CD8-positive, alpha-beta memory T cell (primary cell): Measurements from ENCODE around the gene SNX9. TPM values are rescaled to one million over a fixed set of nuclear protein-coding genes. Genes with fewer than 3 reads are reported as not detected.
A peak's percentile ranks its signal among the peaks of the same experiment; 100 is the strongest.

Experiments used
- CTCF ChIA-PET: fragments of 350-600 bp; sonication (Branson Sonifier 250); formaldehyde crosslinking; loops from one replicate; lab custom pipeline; 2021; ENCODE audit warnings: antibody characterized with exemption; lab: Charles Lee
- POLR2A ChIA-PET: fragments of 350-600 bp; sonication (Branson Sonifier 250); formaldehyde crosslinking; loops from one replicate; lab custom pipeline; 2021; ENCODE audit warnings: antibody characterized with exemption; lab: Charles Lee
- DNase-seq, 5 donors: peaks; one replicate each; pipeline versions ENCODE4 v3.0.0 to v3.0.0-alpha.2; 2020 to 2022; ENCODE audit warnings: mixed read lengths in 1 of 5
- H3K27ac ChIP-seq: one replicate; pipeline ENCODE4 v1.7.0; 2013; ENCODE audit warnings: low read depth, mild to moderate bottlenecking, low read length, moderate library complexity
- H3K27me3 ChIP-seq: 2 replicates; pipeline ENCODE4 v1.7.0; 2013; ENCODE audit warnings: low read length, mild to moderate bottlenecking; ENCODE audit not compliant: insufficient read depth, poor library complexity, severe bottlenecking
- H3K36me3 ChIP-seq: 2 replicates; pipeline ENCODE4 v1.7.0; 2013; ENCODE audit warnings: mild to moderate bottlenecking, low read length, moderate library complexity; ENCODE audit not compliant: insufficient read depth
- H3K4me1 ChIP-seq: 2 replicates; pipeline ENCODE4 v1.7.0; 2013; ENCODE audit warnings: mild to moderate bottlenecking, low read length, moderate library complexity; ENCODE audit not compliant: insufficient read depth
- H3K4me3 ChIP-seq: 2 replicates; pipeline ENCODE4 v1.7.0; 2013; ENCODE audit warnings: mild to moderate bottlenecking, low read length
- H3K9me3 ChIP-seq: 2 replicates; pipeline ENCODE4 v1.7.0; 2013; ENCODE audit warnings: mild to moderate bottlenecking, low read length
- H3K27ac Mint-ChIP-seq, 8 donors: one replicate each; pipeline ENCODE4 v1.8.0; 2020 to 2021; ENCODE audit warnings: mixed read lengths in 8 of 8, mild to moderate bottlenecking in 6 of 8, inconsistent platforms in 3 of 8, moderate library complexity in 3 of 8
- H3K27me3 Mint-ChIP-seq, 2 donors: one replicate each; pipeline ENCODE4 v1.8.0; 2020 to 2021; ENCODE audit warnings: mixed read lengths in 2 of 2, mild to moderate bottlenecking in 1 of 2, moderate library complexity in 1 of 2
- H3K36me3 Mint-ChIP-seq, 3 donors: one replicate each; pipeline ENCODE4 v1.8.0; 2020 to 2021; ENCODE audit warnings: mixed read lengths in 3 of 3, inconsistent platforms in 1 of 3, mild to moderate bottlenecking in 1 of 3
- H3K4me1 Mint-ChIP-seq, 3 donors: one replicate each; pipeline ENCODE4 v1.8.0; 2020 to 2021; ENCODE audit warnings: mixed read lengths in 3 of 3, inconsistent platforms in 1 of 3, mild to moderate bottlenecking in 1 of 3
- H3K4me3 Mint-ChIP-seq, 7 donors: one replicate each; pipeline ENCODE4 v1.8.0; 2020 to 2021; ENCODE audit warnings: mixed read lengths in 7 of 7, mild to moderate bottlenecking in 6 of 7, moderate library complexity in 4 of 7, inconsistent platforms in 2 of 7
- H3K9me3 Mint-ChIP-seq, 5 donors: one replicate each; pipeline ENCODE4 v1.8.0; 2020 to 2022; ENCODE audit warnings: mixed read lengths in 5 of 5, mild to moderate bottlenecking in 3 of 5, moderate library complexity in 2 of 5, inconsistent platforms in 1 of 5
- polyA plus RNA-seq: library from polyadenylated mRNA; unstranded; fragments of 300-500 nt; fragmentation: Illumina TruSeq; gene quantifications from one replicate; pipeline ENCODE4 v1.2.3, GENCODE V29; 2021
- total RNA-seq, 2 experiments: library from RNA; stranded (reverse); gene quantifications; one replicate each; pipeline ENCODE4 v1.2.3, GENCODE V29; 2021

SNX9 gene
- total and polyA plus RNA-seq, 3 experiments from 2014 or later: 11.9 to 60.5 (median 60.3) TPM

GRCh38 chr6:157988700-157989063, 165.6 kb downstream of the SNX9 start:
- Histone ChIP-seq H3K9me3 (no peaks in the 10 kb centered on the region), H3K27ac (no peak overlapping the region), H3K27me3 (no peaks in the 10 kb centered on the region), H3K4me1 (peaks cover 48% of the 10 kb centered on the region), H3K36me3 (no peaks in the 10 kb centered on the region), H3K4me3 (no peak overlapping the region)
- Mint-ChIP-seq H3K27ac (peak overlapping the region in 1 of 8 donors; percentile 27), H3K4me3 (no peak overlapping the region), H3K9me3 (no peaks in the 10 kb centered on the region), H3K27me3 (no peaks in the 10 kb centered on the region), H3K4me1 (peaks cover 32 to 52% (median 48%) of the 10 kb centered on the region in 3 donors), H3K36me3 (peaks cover 0 to 2% (median 0%) of the 10 kb centered on the region in 3 donors)
- POLR2A ChIA-PET: interaction anchor here (0.6 kb wide), 1 partner anchor 83 kb away, joined by 3 read pairs; no protein-coding TSS in a partner anchor
- CTCF ChIA-PET: interaction anchor here (1.4 kb wide), 1 partner anchor 38 kb away, joined by 4 read pairs; no protein-coding TSS in a partner anchor
- no peak for DNase-seq

- Mint-ChIP-seq H3K9me3 (no peaks in the 10 kb centered on the region), H3K27me3 (no peaks in the 10 kb centered on the region), H3K36me3 (peaks cover 0 to 4% (median 0%) of the 10 kb centered on the region in 3 donors), H3K27ac (peak overlapping the region in 5 of 8 donors; percentile 12 to 88 (median 74)), H3K4me1 (peaks cover 26 to 47% (median 45%) of the 10 kb centered on the region in 3 donors), H3K4me3 (no peak overlapping the region)
- Histone ChIP-seq H3K36me3 (no peaks in the 10 kb centered on the region), H3K4me3 (peak overlapping the region; percentile 40), H3K9me3 (no peaks in the 10 kb centered on the region), H3K4me1 (peaks cover 47% of the 10 kb centered on the region), H3K27me3 (no peaks in the 10 kb centered on the region), H3K27ac (no peak overlapping the region)
- POLR2A ChIA-PET: no interaction called here
- CTCF ChIA-PET: interaction anchor here (1.0 kb wide), 2 partner anchors 14 to 36 kb away, joined by 3 to 5 read pairs; no protein-coding TSS in a partner anchor
- DNase-seq: no peak
Measured at GRCh38 chr6:157989541-157990289, 166.7 kb downstream of the SNX9 start.

- CTCF ChIA-PET: interaction anchor here (1.0 kb wide), 2 partner anchors 14 to 35 kb away, joined by 3 to 5 read pairs; no protein-coding TSS in a partner anchor
- H3K27ac Mint-ChIP-seq: peak overlapping the region in 7 of 8 donors; percentile 8 to 91 (median 83)
- POLR2A ChIA-PET: no interaction called here
- DNase-seq: peak in 2 of 5 donors; percentile 14 to 55
- Histone ChIP-seq H3K36me3 (no peaks in the 10 kb centered on the region), H3K27me3 (no peaks in the 10 kb centered on the region), H3K4me3 (peak overlapping the region; percentile 40), H3K4me1 (peaks cover 39% of the 10 kb centered on the region), H3K9me3 (no peaks in the 10 kb centered on the region), H3K27ac (no peak overlapping the region)
- peaks cover 18 to 42% (median 41%) of the 10 kb centered on the region in 3 donors for H3K4me1 Mint-ChIP-seq
- peak overlapping the region in 5 of 7 donors; percentile 36 to 82 (median 73) for H3K4me3 Mint-ChIP-seq
- H3K36me3 Mint-ChIP-seq: peaks cover 0 to 4% (median 0%) of the 10 kb centered on the region in 3 donors
- no peaks in the 10 kb centered on the region for H3K9me3 Mint-ChIP-seq
- no peaks in the 10 kb centered on the region for H3K27me3 Mint-ChIP-seq
Measured at GRCh38 chr6:157990321-157991066, 167.4 kb downstream of the SNX9 start.

GRCh38 chr6:157991067-157991432, 168.0 kb downstream of the SNX9 start:
- Mint-ChIP-seq H3K4me3 (peak overlapping the region in 2 of 7 donors; percentile 60 to 73), H3K36me3 (peaks cover 0 to 4% (median 0%) of the 10 kb centered on the region in 3 donors), H3K4me1 (peaks cover 19 to 45% (median 42%) of the 10 kb centered on the region in 3 donors), H3K9me3 (no peaks in the 10 kb centered on the region), H3K27me3 (no peaks in the 10 kb centered on the region), H3K27ac (peak overlapping the region in 1 of 8 donors; percentile 88)
- DNase-seq: no peak
- Histone ChIP-seq H3K27ac (no peak overlapping the region), H3K4me1 (peaks cover 39% of the 10 kb centered on the region), H3K36me3 (no peaks in the 10 kb centered on the region), H3K9me3 (no peaks in the 10 kb centered on the region), H3K4me3 (no peak overlapping the region), H3K27me3 (no peaks in the 10 kb centered on the region)
- ChIA-PET CTCF (no interaction called here), POLR2A (no interaction called here)

GRCh38 chr6:157993076-157993475, 170.0 kb downstream of the SNX9 start:
- POLR2A ChIA-PET: interaction anchor here (0.6 kb wide), 1 partner anchor 806 kb away, joined by 5 read pairs; no protein-coding TSS in a partner anchor

GRCh38 chr6:157994125-157994795, 171.2 kb downstream of the SNX9 start:
- no peak overlapping the region for H3K27ac ChIP-seq
- H3K36me3 Mint-ChIP-seq: peaks cover 0 to 6% (median 0%) of the 10 kb centered on the region in 3 donors
- peaks cover 0 to 2% of the 10 kb centered on the region in 2 donors for H3K27me3 Mint-ChIP-seq
- no peak overlapping the region for H3K4me3 ChIP-seq
- H3K4me3 Mint-ChIP-seq: no peak overlapping the region
- no peaks in the 10 kb centered on the region for H3K36me3 ChIP-seq
- no peaks in the 10 kb centered on the region for H3K9me3 Mint-ChIP-seq
- peaks cover 31 to 44% (median 43%) of the 10 kb centered on the region in 3 donors for H3K4me1 Mint-ChIP-seq
- DNase-seq: no peak
- H3K27ac Mint-ChIP-seq: peak overlapping the region in 1 of 8 donors; percentile 39
- H3K27me3 ChIP-seq: no peaks in the 10 kb centered on the region
- peaks cover 29% of the 10 kb centered on the region for H3K4me1 ChIP-seq
- H3K9me3 ChIP-seq: no peaks in the 10 kb centered on the region
- POLR2A ChIA-PET: no interaction called here
- CTCF ChIA-PET: interaction anchor here (1.0 to 3.2 kb wide), 2 partner anchors 9 to 32 kb away, joined by 3 to 12 read pairs; no protein-coding TSS in a partner anchor

More at GRCh38 chr6:157993076-157993475, 170.0 kb downstream of the SNX9 start:
- Histone ChIP-seq H3K9me3 (no peaks in the 10 kb centered on the region), H3K4me1 (peaks cover 39% of the 10 kb centered on the region), H3K36me3 (no peaks in the 10 kb centered on the region), H3K27ac (no peak overlapping the region), H3K27me3 (no peaks in the 10 kb centered on the region), H3K4me3 (no peak overlapping the region)
- Mint-ChIP-seq H3K36me3 (peaks cover 0 to 6% (median 0%) of the 10 kb centered on the region in 3 donors), H3K9me3 (no peaks in the 10 kb centered on the region), H3K27me3 (no peaks in the 10 kb centered on the region), H3K4me3 (no peak overlapping the region), H3K4me1 (peaks cover 27 to 50% (median 50%) of the 10 kb centered on the region in 3 donors), H3K27ac (no peak overlapping the region)
- CTCF ChIA-PET: interaction anchor here (0.8 to 3.2 kb wide), 3 partner anchors 11 to 33 kb away, joined by 3 to 12 read pairs (median 3); partner anchors contain the start of gene SYNJ2
- DNase-seq: no peak
